ENCODE data around the gene SP1. TPM values are rescaled to one million over a fixed set of nuclear protein-coding genes. Genes with fewer than 3 reads are reported as not detected.

SP1 gene
- total and polyA plus RNA-seq, 9 of the 15 experiments (the other 6 are each of a cell fraction or from before 2014, with no cell fraction given) = 8.0 to 65.5 (median 41.6) TPM

GRCh38 chr12:53441040-53441833 lies 61.3 kb downstream of the SP1 start, which contains the start of gene PRR13 (continued):
- TF ChIP-seq NFRKB (IDR thresholded peaks at IDR 0.05; ENCODE audit: low read depth) (peak; percentile 98), ZNF384 (IDR thresholded peaks at IDR 0.05; ENCODE audit: low read depth, low read length) (no peak), MBD2 (IDR thresholded peaks at IDR 0.05; ENCODE audit: borderline replicate concordance, low read depth) (peak; percentile 82; the same call in 1 of the 2 replicates), ZNF324 (CRISPR knock-in tag; IDR thresholded peaks at IDR 0.05) (no peak), ZBTB40 (IDR thresholded peaks at IDR 0.05) (peak; percentile 37; the same call in 1 of the 2 replicates), ZBTB40 (CRISPR knock-in tag; IDR thresholded peaks at IDR 0.05) (no peak), CBX3 (IDR thresholded peaks at IDR 0.05; ENCODE audit: borderline replicate concordance in 1 of 2, low read length in 2 of 2) (peak in 1 of 2 experiments; percentile 70; a peak in 1 of 3 replicates), ZNF780A (CRISPR knock-in tag; IDR thresholded peaks at IDR 0.05) (no peak), ARID2 (IDR thresholded peaks at IDR 0.05) (no peak)
- TF ChIP-seq, protein P1, sequence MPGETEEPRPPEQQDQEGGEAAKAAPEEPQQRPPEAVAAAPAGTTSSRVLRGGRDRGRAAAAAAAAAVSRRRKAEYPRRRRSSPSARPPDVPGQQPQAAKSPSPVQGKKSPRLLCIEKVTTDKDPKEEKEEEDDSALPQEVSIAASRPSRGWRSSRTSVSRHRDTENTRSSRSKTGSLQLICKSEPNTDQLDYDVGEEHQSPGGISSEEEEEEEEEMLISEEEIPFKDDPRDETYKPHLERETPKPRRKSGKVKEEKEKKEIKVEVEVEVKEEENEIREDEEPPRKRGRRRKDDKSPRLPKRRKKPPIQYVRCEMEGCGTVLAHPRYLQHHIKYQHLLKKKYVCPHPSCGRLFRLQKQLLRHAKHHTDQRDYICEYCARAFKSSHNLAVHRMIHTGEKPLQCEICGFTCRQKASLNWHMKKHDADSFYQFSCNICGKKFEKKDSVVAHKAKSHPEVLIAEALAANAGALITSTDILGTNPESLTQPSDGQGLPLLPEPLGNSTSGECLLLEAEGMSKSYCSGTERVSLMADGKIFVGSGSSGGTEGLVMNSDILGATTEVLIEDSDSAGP (CRISPR knock-in tag; IDR thresholded peaks at IDR 0.05) = no peak
